ENCODE results near the gene DENND4A. TPM values are rescaled to one million over a fixed set of nuclear protein-coding genes. Genes with fewer than 3 reads are reported as not detected.

DENND4A gene
- 8.6 and 20.9 TPM in 2 replicates for total RNA-seq (2014; rRNA removed; shearing (Covaris generic))

- DNase-seq (ENCODE audit: low read depth), result peak; percentile 98
Observed at GRCh38 chr15:65792138-65792987, at the start of gene DENND4A. TSS of gene DENND4A (minus strand) at chr15:65792293. CDS start at chr15:65756450, 35,843 bp downstream.

DNA sequence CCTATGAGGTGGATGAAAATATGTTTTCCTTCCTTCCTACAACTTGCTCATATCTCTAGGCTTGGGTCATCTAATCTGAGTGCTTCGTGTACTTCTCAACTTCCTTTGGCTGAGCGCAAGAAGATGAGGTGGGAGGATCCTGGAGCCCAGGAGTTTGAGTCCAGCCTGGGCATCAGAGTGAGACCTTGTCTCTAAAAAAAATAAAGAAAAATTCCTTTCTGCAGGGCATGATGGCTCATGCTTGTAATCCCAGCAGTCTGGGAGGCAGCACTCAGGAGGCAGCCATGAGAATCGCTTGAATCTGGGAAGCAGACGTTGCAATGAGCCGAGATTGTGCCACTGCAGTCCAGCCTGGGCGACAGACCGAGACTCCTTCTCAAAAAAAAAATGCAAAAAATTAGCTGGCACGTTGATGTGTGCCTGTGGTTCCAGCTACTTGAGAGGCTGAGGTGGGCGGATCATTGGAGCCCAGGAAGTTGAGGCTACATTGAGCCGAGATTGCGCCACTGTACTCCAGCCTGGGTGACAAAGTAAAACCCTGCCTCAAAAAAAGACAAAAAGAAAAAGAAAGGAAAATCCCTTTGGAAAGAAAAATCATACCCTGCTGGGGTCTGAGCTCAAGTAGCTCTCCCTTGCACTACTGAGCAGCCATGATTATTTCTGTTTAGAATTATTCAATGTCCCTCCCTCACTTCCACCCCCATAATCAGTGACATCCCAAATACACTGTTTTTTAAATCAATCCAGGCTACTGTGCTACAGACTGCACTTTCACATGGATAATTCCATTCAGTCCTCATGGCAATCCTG, 49.2 kb upstream of the DENND4A start:
- DNase-seq (ENCODE audit: low read depth), result peak; percentile 42

DNA sequence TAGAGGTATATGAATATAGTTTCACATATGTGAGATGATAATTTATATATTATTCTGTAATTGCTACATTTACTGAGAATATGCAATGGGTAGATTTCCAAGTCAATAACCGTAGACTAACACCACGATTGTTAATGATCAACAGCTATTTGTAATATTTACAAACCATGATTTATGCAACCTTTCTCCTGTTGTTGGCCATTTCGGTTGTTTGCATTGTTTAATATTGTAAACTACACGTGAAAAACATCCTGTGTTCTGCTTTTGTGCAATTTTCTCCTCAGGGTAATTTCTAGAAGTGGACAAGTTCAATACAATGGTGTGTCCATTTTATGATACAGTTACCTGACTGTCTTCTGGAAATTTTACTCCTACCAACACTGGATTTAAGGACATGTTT, 47.9 kb upstream of the DENND4A start:
- DNase-seq (ENCODE audit: low read depth), result no peak

- no peak for DNase-seq (ENCODE audit: low read depth)
Observed at GRCh38 chr15:65839354-65839901, 47.3 kb upstream of the DENND4A start.

DNA sequence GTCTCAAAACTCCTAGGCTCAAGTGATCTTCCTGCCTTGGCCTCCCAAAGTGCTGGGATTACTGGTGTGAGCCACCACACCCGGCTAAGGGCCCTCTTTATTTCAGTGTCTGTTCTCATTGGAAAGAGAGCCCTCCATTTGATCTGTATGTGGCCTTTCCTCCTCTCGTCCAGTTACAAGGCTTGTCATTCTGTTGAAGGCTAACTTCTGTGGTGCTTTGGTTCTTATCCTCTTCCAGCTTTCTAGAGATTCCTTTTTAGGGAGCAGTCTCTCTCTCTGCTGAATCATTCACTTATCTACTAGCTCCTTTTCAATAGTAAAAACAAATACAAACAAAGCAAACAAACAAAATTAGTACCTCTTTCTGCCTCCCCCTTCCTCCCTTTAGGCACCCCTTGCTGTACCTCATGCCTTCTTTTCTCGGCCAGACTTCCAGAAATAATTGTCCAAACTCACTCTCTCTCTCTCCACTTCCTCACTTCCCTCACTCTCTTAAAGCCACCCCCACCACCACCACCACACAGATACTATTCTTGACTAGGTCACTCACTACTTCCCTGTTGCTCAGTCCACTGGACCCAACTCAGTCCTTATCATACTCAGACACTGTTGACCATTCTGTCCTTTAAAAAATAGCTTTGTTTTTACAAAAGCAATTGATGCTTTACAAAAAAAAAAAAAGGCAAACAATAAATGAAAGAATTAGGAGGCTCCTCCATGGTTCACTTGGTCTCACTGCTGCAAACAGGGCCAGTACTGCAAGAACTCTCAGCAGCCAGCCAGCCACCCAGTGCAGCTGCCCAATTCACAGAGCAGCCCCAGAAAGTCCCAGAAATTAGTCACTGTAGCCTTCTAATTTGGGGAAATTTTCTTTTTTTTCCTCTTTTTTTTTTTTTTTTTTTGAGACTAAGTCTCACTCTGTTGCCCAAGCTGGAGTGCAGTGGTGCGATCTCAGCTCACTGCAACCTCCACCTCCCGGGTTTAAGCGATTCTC, 45.5 kb upstream of the DENND4A start:
- DNase-seq (ENCODE audit: low read depth), result no peak

- no peak for DNase-seq (ENCODE audit: low read depth)
Observed at GRCh38 chr15:65836665-65837064, 44.6 kb upstream of the DENND4A start.

- DNase-seq (ENCODE audit: low read depth), result no peak
Observed at GRCh38 chr15:65835447-65835846, 43.4 kb upstream of the DENND4A start.

- DNase-seq (ENCODE audit: low read depth), result peak; percentile 53
Observed at GRCh38 chr15:65834603-65835282, 42.6 kb upstream of the DENND4A start.

DNA sequence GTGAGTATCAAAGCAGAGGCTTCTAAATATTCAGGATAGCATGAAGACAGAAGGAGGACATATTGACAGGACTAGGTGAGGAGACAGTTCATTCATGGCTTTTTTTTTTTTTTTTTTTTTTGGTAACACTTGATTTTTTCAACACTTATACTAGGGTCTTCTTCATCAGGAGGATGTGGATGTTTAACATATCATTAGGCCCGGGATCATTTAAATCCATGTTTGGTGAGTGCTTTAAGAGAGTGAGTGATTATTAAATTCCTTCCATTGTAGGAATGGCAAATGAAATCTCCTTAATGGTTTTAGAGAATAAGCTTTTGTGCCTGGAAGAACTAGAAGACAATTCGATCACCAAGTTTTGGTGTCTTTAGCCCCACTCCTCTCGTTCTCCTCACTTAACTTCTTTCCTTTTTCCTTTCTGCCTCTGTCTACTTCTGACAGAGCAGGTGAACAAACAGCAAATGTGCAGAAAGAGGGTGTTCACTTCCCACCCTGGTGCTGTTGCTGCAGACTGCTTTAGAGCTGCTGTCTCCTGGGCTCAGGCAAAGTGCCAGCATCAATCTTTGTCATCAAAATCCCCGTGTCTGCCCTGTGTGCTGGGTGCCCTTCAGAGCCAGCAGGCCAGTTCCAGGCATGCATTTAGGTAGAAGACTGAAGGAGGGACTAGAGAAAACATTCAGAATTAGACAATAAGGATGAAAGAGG, 41.6 kb upstream of the DENND4A start:
- peak; percentile 30 for DNase-seq (ENCODE audit: low read depth)

DNA sequence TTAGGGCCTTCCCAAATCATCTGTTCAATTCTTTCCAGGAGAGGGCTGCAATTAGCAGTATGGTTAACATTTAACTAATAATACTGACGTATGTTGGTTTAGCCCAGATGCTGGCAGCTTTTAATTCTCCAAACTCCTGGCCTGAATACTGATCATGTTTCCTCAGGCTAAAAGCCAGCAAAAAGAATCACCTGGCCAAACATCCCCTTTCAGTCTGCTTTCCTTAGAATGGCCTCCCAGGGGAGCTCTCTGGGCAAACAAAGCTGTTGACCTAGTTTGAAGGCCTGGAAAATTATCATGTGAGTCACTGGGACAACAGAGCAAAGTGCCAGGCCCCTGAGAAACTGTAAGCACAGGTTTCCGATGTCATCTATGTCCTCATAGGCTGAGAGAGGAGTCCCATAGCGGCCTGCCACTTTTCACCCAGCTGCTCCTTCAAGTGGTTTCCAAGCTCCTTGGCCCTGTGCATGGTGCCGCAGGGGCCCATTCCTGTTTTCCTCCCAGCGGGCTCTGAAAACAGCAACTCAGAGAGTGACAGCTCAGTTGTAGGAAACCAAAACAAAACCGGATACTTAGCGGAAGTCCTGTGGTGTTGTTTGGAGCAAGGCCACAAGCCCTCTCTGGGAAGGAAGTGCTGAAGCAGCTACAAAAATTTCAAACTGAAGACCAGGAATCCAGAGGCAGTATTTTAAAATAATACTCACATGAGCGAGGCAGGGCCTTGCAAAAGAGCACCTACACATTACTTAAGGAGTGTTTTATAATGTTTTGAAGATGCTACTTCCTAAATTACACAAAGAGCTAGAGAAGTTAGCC, 40.7 kb upstream of the DENND4A start:
- peak; percentile 96 for DNase-seq (ENCODE audit: low read depth)

DNA sequence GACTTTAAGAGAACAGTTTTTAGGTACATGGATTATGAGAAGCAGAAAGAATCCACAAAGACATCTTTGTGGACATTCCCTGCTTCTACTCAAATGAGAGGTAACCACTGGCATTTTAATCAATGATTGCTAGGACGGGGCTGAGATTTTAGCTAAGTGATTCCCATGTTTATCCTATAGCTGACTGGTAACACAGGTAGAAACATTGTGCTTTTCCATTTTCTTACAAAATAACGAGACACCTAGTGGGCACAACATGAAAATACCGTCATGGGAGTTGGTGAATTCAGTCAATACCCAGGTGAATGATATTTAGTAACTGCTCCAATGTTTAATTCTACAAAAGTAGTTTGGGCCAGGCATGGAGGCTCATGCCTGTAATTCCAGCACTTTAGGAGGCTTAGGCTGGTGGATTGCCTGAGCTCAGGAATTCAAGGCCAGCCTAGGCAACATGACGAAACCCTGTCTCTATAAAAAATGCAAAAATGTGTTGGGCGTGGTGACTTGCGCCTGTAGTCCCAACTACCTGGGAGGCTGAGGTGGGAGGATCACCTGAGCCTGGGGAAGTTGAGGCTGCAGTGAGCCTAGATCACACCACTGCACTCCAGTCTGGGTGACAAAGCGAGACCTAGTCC, 37.2 kb upstream of the DENND4A start:
- peak; percentile 8 for DNase-seq (ENCODE audit: low read depth)

DNA sequence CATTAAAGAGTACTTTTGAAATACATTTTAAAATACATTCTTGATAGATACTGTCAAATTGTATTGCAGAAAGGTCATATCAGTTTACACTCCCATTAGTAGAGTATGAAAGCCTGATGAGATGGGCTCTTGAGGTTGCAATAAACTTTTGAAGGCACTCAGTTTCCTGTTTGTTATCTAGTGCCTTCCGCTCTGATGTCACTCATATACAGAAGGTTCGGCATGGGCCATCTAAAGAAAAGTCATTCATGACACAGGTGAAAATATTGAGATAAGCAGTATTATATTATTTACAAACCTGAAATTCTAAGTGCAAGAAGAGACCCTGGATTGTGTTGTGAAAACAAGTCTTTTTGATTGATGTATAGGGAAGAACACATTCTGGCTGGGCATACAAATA, 36.5 kb upstream of the DENND4A start:
- DNase-seq (ENCODE audit: low read depth), result no peak

DNA sequence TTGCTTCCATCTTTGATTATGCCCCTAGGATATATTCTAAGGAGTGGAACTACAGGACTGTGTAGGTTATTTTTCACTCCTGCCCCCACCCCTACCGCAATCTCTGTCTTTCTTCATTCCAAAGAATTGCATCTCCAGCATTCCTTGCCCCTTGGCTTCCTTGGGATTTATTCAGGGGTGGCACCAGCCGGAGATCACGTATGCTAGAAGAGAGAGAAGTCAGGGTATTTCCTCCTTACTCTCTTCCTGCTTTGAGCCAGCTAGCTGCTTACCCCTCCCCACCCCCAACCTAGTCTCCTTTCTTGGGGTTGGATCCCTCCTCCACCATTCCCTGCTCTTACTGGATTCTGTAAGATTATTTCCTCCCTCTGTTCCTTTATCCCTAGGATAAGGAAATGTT, 35.0 kb upstream of the DENND4A start:
- DNase-seq (ENCODE audit: low read depth), result no peak

DNA sequence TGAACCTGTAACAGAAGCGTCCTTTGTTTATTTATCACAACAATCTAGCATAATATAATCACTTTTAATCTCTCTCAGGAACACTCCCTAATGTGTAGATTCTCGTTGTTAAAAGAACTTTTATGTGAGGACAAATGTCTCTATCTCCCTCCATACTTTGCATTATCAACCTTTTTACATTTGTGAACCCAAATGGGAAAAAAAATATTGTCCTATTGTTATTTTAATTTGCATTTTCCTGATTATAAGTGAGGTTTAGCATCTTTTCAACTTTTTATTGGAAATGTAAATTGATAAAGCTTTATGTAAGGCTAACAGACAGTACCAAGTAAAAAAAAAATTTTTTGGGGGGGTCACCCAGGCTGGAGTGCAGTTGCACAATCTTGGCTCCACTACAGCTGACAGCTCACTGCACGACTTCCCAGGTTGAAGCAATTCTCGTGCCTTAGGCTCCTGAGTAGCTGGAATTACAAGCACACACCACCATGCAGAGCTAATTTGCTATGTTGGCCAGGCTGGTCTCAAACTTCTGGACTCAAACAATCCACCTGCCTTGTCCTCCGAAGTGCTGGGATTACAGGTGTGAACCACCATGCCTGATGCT, 33.0 kb upstream of the DENND4A start:
- no peak for DNase-seq (ENCODE audit: low read depth)

DNA sequence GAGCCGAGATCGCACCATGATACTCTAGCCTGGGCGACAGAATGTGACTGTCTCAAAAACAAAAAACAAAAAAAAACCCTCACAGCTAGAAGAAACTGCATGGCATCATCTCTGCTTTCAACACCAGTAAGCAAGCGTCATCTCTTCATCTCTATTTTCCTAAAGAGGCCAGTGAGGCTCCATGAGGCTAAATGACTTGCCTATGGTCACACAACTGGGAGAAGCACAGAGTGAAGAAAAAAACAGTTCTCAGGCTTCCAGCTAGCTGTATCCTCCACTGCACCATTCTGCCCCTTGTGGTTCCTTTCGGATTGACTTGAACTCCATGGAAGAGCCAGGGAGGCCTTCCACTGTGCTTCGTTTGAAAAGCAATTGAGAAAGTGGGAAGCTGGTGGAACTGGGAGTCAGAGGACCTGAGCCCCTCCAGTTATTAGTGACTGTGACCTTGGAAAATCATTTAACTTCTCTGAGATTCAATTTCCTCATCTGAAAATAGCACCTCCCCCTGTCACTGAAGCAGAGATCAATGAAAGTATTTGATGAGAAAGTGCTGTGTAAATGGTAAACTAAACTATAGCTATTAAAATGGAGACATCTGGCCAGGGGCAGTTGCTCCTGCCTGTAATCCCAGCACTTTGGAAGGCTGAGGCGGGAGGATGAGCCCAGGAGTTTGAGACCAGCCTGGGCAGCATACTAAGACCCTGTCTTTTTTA, 32.1 kb upstream of the DENND4A start:
- DNase-seq (ENCODE audit: low read depth), result peak; percentile 61

GRCh38 chr15:65822316-65822715, 30.2 kb upstream of the DENND4A start:
- no peak for DNase-seq (ENCODE audit: low read depth)

DNA sequence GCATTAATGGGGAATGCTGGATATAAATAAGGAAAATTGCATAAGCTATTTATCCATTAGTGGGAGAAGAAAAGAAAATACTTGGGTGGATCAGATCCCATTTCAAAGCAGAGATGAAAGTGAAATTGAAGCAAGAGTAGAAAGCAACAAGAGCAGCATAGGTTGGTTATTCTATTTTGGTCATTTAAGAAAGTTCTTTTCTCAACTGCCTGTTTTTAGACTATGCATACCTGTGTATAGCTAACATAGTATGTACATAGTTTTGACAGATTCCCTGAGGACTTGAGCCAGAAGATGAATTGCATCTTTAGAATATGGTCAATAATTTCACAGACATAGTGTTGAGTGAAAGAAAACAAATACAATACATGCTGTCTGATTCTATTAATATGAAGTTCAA, 29.0 kb upstream of the DENND4A start:
- no peak for DNase-seq (ENCODE audit: low read depth)

GRCh38 chr15:65819563-65819960, 27.5 kb upstream of the DENND4A start:
- DNase-seq (ENCODE audit: low read depth), result peak; percentile 43
